Ectodermal cell (in vitro differentiated cells): Measurements from ENCODE around the gene ERCC6.
A peak's percentile ranks its signal among the peaks of the same experiment; 100 is the strongest.

ENCODE experiments used
- H3K27ac ChIP-seq: 2 replicates; pipeline ENCODE4 v1.7.0; 2013; ENCODE audit warnings: mild to moderate bottlenecking, low read depth, low read length; ENCODE audit not compliant: insufficient read depth, poor library complexity, severe bottlenecking
- H3K27me3 ChIP-seq: 2 replicates; pipeline ENCODE4 v1.7.0; 2013; ENCODE audit warnings: mild to moderate bottlenecking, low read length; ENCODE audit not compliant: insufficient read depth, control insufficient read depth, poor library complexity, severe bottlenecking
- H3K36me3 ChIP-seq: one replicate; pipeline ENCODE4 v1.7.0; 2013; ENCODE audit warnings: low read length; ENCODE audit not compliant: control insufficient read depth, insufficient read depth
- H3K4me1 ChIP-seq: one replicate; pipeline ENCODE4 v1.7.0; 2013; ENCODE audit warnings: low read length; ENCODE audit not compliant: control insufficient read depth, insufficient read depth
- H3K4me3 ChIP-seq: 2 replicates; pipeline ENCODE4 v1.7.0; 2013; ENCODE audit warnings: low read depth, low read length, control low read depth; ENCODE audit not compliant: insufficient read depth
- H3K9me3 ChIP-seq: 2 replicates; pipeline ENCODE4 v1.7.0; 2013; ENCODE audit warnings: mild to moderate bottlenecking, low read length, moderate library complexity; ENCODE audit not compliant: control insufficient read depth
- WGBS, 2 experiments: methylation state at CpG; one replicate each; pipeline ENCODE4 v1.1.7; 2013; ENCODE audit warnings: missing lambda C conversion rate in 2 of 2; 5-methylcytosine and 5-hydroxymethylcytosine counted together

Gene ERCC6

DNA sequence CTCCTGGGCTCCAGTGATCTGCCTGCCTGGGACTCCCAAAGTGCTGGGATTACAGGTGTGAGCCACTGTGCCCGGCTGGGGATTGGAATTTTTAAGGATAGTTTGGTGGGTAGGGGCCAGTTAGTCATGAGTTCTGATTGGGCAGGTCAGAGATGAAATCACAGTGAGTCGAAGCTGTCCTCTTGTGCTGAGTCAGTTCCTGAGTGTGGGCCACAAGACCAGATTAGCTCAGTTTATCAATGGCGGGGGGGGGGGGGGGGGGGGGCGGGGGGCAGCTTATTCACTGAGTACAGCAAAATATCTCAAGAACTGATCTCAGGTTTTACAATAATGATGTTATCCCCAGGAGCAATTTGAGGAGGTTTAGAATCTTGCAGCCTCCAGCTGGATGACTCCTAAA is 11.6 kb upstream of the ERCC6 start:
- Histone ChIP-seq H3K27me3 (no peaks in the 10 kb centered on the region), H3K4me3 (no peak overlapping the region), H3K4me1 (no peaks in the 10 kb centered on the region), H3K9me3 (no peaks in the 10 kb centered on the region), H3K27ac (no peak overlapping the region), H3K36me3 (no peaks in the 10 kb centered on the region)
- WGBS, 2 experiments = 85 to 93% methylated on average over 2 to 3 of the region's 4 CpGs

DNA sequence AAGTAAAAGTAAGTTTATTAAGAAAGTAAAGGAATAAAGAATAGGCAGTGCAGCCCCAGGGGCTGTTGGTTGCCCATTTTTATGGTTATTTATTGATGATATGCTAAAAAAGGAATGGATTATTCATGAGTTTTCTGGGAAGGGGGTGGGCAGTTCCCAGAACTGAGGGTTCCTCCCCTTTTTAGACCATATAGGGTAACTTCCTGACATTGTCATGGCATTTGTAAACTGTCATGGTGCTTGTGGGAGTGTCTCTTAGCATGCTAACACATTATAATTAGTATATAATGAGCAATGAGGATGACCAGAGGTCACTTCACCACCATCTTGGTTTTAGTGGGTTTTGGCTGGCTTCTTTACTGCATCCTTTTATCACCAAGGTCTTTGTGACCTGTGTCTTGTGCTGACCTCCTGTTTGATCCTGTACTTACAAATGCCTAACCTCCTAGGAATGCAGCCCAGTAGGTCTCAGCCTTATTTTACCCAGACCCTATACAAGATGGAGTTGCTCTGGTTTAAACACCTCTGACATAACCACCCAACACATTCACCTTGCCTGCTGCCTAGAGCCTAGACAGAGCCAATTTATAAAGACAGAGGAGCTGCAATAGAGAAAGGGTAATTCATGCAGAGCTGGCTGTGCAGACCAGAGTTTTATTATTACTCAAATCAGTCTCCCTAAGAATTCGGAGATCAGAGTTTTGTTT is 10.9 kb upstream of the ERCC6 start:
- WGBS, 2 experiments = 88 to 93% methylated on average over 1 of the region's 1 CpG
- no peaks in the 10 kb centered on the region for H3K4me1 ChIP-seq
- H3K27me3 ChIP-seq = no peaks in the 10 kb centered on the region
- no peak overlapping the region for H3K27ac ChIP-seq
- H3K36me3 ChIP-seq = no peaks in the 10 kb centered on the region
- no peak overlapping the region for H3K4me3 ChIP-seq
- no peaks in the 10 kb centered on the region for H3K9me3 ChIP-seq

DNA sequence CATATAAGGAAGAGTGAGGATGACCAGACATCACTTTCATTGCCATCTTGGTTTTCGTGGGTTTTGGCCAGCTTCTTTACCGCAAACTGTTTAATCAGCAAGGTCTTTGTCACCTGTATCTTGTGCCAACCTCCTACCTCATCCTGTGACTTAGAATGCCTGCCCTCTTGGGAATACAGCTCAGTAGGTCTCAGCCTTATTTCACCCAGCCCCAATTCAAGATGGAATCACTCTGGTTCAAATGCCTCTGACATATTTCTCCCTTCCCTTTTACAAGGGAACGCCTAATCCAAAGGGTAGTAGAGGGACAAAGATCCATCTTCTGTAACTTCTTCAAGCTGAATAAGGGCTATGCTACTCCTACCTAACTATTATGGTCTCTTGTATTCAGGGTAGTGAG is 4.7 kb upstream of the ERCC6 start:
- peaks cover 23% of the 10 kb centered on the region for H3K27me3 ChIP-seq
- H3K4me3 ChIP-seq = no peak overlapping the region
- WGBS, 2 experiments = 92 to 93% methylated on average over 3 of the region's 3 CpGs
- H3K36me3 ChIP-seq = no peaks in the 10 kb centered on the region
- H3K9me3 ChIP-seq = no peaks in the 10 kb centered on the region
- H3K4me1 ChIP-seq = no peaks in the 10 kb centered on the region
- no peak overlapping the region for H3K27ac ChIP-seq

DNA sequence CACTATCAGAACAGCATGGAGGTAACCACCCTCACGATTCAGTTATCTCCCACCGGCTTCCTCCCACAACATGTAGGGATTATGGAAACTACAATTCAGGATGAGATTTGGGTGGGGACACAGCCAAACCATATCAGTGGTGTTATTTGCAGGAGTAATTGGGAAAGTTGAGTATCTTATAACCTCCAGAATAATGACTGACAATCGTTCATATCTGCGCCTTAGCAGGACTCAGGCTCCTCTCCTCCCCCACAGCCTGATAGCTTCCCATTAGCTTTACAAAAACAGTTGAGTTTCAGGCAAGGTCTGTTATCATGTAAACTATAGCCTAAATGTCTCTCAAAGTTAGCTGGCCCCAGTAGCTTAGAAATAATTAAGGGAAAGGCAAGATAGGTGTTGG is 3.4 kb upstream of the ERCC6 start:
- H3K4me1 ChIP-seq = no peaks in the 10 kb centered on the region

DNA sequence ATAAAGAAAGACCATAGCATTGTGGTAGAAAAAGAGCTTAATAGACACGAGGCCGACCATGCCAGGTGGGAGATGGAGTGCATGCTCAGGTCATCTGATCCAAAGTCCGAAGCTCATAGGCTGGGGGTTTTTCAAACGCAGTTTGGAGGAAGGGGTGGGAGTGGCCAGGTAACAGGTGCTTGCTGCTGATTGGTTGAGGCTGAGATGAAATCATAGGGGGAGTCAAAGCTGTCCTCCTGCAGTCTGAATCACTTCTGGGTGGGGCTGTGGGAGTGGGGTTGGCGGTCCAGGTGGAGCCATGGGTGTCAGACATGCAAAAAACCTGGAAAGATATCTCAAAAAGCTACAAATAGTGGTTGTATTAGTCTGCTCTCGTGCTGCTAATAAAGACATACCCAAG is 2.8 kb upstream of the ERCC6 start:
- WGBS, 2 experiments = 84 to 88% methylated on average over 6 of the region's 6 CpGs
- Histone ChIP-seq H3K27me3 (peaks cover 23% of the 10 kb centered on the region), H3K9me3 (no peaks in the 10 kb centered on the region), H3K36me3 (no peaks in the 10 kb centered on the region), H3K4me1 (no peaks in the 10 kb centered on the region), H3K4me3 (no peak overlapping the region), H3K27ac (no peak overlapping the region)

More for the DNA sequence above, 3.4 kb upstream of the ERCC6 start:
- H3K4me3 ChIP-seq = no peak overlapping the region
- no peaks in the 10 kb centered on the region for H3K36me3 ChIP-seq
- peaks cover 23% of the 10 kb centered on the region for H3K27me3 ChIP-seq
- WGBS, 2 experiments = 86 to 87% methylated on average over 4 of the region's 4 CpGs
- H3K9me3 ChIP-seq = no peaks in the 10 kb centered on the region
- no peak overlapping the region for H3K27ac ChIP-seq

DNA sequence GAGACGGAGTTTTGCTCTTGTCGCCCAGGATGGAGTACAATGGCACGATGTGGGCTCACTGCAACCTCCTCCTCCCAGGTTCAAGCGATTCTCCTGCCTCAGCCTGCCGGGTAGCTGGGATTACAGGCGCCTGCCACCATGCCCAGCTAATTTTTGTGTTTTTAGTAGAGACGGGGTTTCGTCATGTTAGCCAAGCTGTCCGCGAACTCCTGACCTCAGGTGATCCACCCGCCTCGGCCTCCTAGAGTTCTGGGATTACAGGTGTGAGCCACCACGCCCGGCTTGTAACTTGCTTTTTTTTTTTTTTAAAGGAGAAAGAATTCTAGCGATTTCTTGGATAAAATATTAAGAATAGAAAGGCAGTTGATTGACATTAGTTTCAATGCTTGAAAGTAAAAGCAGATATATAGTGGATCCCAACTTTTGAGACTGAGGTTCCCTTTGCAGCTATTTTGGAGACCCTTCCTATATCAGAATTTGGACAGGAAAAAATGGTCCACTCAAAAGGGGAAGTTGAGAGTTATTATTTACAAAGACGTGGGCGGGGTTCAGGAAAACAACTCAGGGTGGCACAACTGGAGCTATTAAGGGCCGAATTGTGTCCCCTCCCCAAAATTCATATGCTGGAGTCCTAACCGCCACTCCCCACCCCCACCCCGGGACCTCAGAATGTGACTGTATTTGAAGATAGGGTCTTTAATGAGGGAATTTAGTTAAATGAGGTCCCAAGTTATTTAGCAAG is 1.3 kb upstream of the ERCC6 start:
- whole genome bisulfite sequencing, 2 experiments = 77 to 79% methylated on average over 18 of the region's 20 CpGs
- Histone ChIP-seq H3K27ac (no peak overlapping the region), H3K4me1 (no peaks in the 10 kb centered on the region), H3K27me3 (peaks cover 23% of the 10 kb centered on the region), H3K9me3 (no peaks in the 10 kb centered on the region), H3K4me3 (no peak overlapping the region), H3K36me3 (no peaks in the 10 kb centered on the region)

DNA sequence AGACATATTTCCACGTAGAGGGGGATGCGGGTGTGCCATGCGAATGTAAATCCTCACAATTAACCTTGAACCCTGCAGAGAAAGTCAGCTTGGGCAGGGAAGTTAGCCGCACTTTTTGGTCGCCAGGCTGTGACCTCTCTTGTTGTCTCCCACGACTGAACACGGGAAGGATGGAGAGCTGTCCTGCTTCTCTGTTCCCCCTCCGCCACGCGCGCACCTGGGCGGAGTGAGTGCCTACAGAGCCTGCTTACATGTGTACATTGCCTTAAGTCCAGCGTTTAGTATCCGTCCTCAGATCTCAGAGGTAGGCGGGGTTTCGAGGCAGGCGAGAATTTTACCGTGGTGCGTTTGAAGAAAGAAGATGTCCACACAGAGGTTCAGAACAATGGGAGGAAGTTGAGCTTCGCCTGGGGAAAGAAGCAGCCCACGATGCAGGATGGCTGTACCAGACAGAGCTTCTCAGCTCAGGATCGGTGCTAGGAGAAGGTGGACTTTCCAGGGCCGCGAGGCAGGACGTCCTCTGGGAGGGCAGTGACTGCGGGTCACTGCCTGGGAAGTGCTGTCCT is 482 bp upstream of the ERCC6 start:
- no peaks in the 10 kb centered on the region for H3K4me1 ChIP-seq
- no peaks in the 10 kb centered on the region for H3K36me3 ChIP-seq
- H3K27me3 ChIP-seq = peaks cover 23% of the 10 kb centered on the region
- H3K27ac ChIP-seq = no peak overlapping the region
- H3K4me3 ChIP-seq = peak overlapping the region; percentile 59
- 3 to 6% methylated on average over 26 of the region's 26 CpGs for WGBS, 2 experiments
- H3K9me3 ChIP-seq = no peaks in the 10 kb centered on the region

DNA sequence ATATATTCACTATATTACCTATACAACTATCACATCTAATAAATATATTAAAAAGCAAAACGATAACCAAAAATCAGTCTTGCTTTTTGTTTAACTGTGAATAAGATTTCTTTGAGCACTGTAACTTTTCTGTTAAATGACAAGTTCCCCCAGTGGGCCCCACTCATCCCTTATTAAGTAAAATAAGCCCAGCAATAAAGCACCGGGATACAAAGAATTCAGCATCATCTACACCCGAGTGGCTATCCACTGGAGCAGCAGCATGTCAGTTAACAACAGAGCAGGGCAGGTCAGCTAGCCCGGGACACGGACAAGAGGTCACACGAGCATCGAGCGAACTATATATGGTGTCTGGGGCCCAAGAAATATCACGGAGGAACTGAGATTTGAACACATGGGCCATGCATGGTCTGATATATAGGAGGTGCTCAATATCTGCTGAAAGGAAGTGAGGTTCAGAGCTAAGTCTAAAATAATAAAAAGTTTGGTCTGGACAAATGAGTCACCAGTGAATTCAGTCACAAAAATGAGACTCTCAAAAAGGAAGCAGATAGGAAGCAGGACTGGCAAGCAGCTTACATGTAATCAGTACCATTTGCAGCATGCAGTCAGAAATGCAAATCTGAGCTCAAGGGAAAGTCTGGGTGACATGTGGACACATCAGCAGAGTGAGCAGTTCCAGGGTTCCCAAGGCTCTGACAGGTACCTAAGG is 4.1 kb downstream of the ERCC6 start:
- WGBS, 2 experiments = 90 to 93% methylated on average over 8 to 9 of the region's 9 CpGs
- Histone ChIP-seq H3K27me3 (peaks cover 7% of the 10 kb centered on the region), H3K27ac (no peak overlapping the region), H3K36me3 (peaks cover 6% of the 10 kb centered on the region), H3K4me1 (no peaks in the 10 kb centered on the region), H3K4me3 (no peak overlapping the region), H3K9me3 (no peaks in the 10 kb centered on the region)

DNA sequence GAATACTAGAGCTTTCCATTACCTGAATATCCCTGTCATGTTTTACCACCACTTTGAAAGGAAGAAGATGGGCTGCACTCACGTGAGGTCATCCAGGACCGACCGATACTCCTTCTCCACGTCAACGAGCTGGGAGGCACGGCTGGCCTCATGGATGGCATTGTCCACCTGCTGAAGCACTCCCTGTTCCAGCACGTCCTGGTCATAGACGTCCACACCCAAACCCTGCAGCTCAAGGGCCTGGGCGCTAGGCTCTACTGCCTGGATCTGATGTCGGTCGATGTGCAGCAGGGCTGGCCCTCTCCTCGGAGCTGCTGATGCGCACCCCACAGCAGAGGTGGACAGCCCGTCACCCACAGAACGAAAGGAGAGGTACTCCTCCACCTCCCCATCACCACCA is 6.5 kb downstream of the ERCC6 start:
- Histone ChIP-seq H3K4me3 (no peak overlapping the region), H3K4me1 (no peaks in the 10 kb centered on the region), H3K27ac (no peak overlapping the region), H3K27me3 (no peaks in the 10 kb centered on the region), H3K9me3 (no peaks in the 10 kb centered on the region), H3K36me3 (peaks cover 10% of the 10 kb centered on the region)
- WGBS, 2 experiments = 93 to 95% methylated on average over 15 of the region's 15 CpGs

DNA sequence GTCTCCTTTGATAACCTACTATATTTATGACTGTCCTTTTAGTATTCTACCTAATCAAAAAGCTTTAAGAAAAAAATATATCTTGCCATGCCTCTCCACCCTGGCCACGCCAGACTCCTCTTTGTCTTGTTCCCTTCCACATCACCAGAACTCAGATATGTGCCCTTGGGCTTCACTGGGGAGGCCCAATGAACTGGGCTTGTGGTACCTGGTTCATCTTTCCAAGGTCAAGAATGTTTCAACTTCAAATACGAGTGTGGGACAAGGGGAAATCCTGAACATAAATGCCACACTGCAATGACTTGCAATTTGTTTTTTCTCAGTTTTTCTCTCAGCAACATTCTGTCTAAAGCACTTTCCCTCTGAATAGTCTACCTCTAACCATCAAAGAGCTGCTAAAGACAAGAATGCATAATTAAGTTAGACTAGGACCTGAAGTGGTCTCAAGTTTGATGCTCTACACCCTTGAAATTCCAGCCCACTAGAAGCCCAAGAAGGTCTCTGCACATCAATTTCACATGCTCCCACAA is 9.9 kb downstream of the ERCC6 start:
- WGBS, 2 experiments = 94 to 95% methylated on average over 2 of the region's 2 CpGs
- Histone ChIP-seq H3K4me3 (no peak overlapping the region), H3K4me1 (no peaks in the 10 kb centered on the region), H3K27me3 (no peaks in the 10 kb centered on the region), H3K9me3 (no peaks in the 10 kb centered on the region), H3K27ac (no peak overlapping the region), H3K36me3 (peaks cover 16% of the 10 kb centered on the region)
